HG03520 (cell line): ENCODE results near the gene SMIM43.
"Not testable (repeated sequence)": the region's sequence is repeated elsewhere in the genome, so short reads cannot be mapped to it uniquely, and the experiment has no call there.

ENCODE experiments used
- ATAC-seq: cut with Tn5 transposase; IDR thresholded peaks from one replicate; pipeline ENCODE4 v1.9.1; 2021; ENCODE audit warnings: mild to moderate bottlenecking, moderate library complexity; ENCODE audit not compliant: unreplicated experiment

SMIM43 gene

DNA sequence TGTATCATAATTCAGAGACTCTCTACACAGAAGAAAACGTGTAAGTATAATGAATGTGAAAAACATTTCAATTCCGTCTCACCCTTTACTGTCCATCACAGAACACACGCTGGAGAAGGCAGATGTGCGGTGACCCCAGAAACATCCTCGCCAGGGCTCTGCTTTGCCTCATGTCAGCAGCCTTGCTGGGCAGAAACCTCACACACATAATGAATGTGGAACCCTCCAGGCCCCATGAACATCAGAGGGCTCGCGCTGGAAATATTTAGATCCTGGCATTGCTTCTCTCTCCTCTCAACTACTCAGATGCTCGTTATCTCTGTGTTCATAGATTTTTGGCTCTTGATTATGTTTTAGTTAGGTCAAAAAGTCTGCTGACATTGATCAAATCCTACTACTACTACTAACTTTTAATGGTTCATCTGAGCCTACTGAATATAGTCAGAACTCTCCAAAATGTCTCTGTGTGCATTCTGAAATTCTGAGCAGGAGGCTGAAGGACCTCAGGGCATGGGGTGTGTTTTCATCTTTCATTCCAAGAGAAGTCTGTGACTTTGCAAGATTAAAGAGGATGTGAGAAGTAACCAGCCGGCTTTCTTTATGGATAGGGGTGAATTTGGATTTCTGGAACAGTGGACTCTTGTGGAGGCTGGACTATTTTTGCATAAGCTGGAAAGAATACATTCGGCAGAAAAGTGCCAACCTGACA is 27.0 kb downstream of the SMIM43 start:
- ATAC-seq = no peak

DNA sequence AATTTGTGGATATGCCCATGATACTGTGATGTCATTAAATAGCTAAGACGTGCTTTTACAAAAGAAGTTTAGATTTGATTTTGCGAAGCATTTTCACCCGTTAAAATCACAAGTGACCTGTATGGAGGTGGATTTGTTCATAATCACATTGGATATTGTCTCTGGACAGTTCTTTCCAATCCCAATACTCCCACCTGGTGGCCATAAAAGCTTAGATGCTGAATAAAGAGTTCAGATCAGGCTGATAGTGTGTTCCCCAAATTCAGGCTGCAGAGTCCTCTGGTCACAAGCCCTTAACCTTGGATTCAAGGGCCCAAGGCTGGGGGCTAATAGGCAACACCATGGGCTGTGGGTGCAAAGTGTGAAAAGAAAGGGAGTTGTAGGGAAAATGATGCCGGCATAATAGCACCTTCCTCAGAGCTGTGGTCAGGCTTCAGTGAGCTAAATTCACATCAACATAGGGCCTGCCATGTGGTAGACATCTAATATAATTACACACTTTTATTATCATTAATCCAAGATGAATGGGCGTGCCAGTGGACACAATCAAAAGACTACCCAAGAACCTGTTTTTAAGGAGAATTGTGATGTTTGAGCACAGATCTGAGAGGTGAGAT is 28.1 kb downstream of the SMIM43 start:
- no peak for ATAC-seq

GRCh38 chr4:121734571-121734970 is 30.4 kb downstream of the SMIM43 start:
- ATAC-seq = no peak

GRCh38 chr4:121733942-121734341 is 31.0 kb downstream of the SMIM43 start:
- no peak for ATAC-seq

GRCh38 chr4:121729753-121730152 is 35.2 kb downstream of the SMIM43 start:
- not testable (repeated sequence) for ATAC-seq

DNA sequence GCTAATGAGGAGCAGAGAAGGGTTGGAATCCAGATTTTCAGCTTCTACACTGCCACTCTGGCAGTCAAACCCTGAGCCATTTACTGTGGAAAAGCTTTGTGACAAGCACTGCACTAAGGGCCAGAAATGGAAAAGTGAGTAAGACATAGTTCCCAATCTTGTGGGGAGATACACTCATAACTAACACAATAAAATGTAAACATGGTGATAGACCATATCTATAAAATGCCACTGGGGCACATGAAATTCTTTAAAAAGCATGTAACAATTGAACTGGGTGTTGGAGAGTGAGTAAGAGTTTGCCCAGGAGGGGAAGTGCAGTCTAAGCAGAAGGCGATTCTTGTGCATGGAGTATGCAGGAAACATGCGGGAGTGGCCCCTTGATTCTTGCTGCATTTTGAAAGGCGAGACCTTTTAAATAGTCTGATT is 36.2 kb downstream of the SMIM43 start:
- no peak for ATAC-seq

GRCh38 chr4:121728066-121728465 is 36.9 kb downstream of the SMIM43 start:
- ATAC-seq = no peak

- peak; percentile 98 for ATAC-seq
These were observed 38.2 kb downstream of the SMIM43 start for GRCh38 chr4:121726642-121727268.

- ATAC-seq = no peak
These were observed 40.3 kb downstream of the SMIM43 start for GRCh38 chr4:121724671-121725070.

DNA sequence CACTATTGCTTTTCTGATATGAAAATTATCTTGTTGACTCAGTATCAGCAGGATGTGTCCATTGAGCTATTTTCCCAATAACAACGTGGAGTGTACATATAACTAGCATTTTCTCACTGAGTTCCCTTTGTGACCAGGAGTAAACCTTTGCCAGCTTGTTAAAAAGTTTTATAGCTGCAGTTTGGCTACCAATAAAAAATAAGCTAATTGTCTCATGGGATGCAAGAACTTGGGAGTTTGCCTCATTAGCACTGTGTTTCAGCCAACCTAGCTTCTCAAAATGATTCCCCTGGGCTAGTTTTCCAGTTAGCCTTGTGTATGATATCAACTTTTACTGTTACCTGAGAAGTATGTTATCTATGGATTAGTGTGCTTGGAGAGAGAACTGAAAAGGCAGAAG is 43.3 kb downstream of the SMIM43 start:
- no peak for ATAC-seq

GRCh38 chr4:121720109-121720508 is 44.9 kb downstream of the SMIM43 start:
- ATAC-seq = no peak

- ATAC-seq = no peak
These were observed 47.2 kb downstream of the SMIM43 start for GRCh38 chr4:121717680-121718237.

GRCh38 chr4:121714548-121714947 is 50.4 kb downstream of the SMIM43 start:
- no peak for ATAC-seq

GRCh38 chr4:121712783-121713182 is 52.2 kb downstream of the SMIM43 start:
- ATAC-seq = no peak

DNA sequence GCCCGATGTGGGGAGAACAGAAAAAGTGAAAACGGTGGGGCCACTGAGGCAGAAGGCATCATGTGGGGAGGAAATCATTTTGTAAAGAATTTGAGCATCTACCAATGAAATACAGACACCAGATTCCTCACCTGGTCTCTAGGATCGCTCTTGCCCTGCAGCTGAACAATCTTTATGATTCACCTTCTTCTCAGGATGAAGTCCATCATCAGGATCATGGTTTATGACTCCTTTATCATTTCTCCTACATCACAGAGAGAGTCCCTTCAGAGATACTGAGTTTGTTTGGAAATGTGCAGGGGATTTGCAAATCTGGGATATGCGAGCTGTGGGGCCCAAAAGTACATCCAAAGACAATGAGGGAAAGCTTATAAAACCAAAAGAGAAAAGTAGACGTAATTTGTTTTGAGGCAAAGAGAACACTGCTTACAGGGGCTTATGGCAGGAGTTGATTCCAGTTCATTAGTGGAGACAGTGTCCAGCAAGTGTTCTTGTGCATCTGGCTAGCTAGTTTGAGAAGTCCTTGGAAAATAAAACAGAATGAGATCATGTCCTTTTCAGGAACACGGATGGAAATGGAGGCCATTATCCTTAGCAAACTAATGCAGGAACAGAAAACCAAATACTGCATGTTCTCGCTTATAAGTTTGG is 52.8 kb downstream of the SMIM43 start:
- ATAC-seq = no peak

DNA sequence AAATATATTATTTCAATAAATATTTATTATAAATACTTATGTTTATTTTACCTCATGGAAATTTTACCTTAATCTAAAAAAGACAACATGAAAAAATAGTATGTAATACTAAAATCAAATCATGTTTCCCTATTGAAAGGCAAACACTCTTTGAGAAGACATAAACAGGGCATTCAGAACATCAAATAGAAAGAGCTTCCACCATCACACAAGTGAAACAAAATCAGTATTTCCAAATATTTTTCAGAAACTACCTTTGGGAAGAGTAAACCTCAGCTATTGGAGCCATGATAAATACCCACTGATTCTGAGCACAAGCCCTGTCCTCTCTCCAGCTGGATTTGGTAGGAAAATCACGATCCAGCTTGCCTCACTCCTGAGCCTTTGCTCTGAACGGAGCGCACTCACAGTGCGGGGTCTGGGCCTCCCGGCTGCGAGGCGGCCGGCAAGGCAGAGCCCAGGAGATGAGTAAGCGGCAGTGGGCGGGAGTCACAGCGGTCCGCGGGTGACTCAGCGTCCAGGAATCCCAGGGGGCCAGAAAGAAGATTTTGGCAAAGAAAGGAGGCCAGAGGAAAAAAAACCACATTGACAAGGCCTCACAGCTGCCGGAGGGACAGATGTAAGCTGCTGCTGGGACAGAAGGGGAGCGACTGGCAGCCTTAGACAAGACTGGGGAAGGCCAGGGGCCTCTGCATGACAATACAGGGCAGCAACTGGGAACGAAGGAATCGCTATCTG is 53.5 kb downstream of the SMIM43 start:
- peak; percentile 87 for ATAC-seq

GRCh38 chr4:121709766-121710405 is 55.1 kb downstream of the SMIM43 start:
- no peak for ATAC-seq
